HEK293 (cell line): ENCODE results near the gene TFEC.

Source experiments
- CTCF ChIA-PET: fragments of 350-600 bp; formaldehyde crosslinking; extraction: SDS; loops from one replicate; lab custom pipeline; 2021; ENCODE audit warnings: antibody characterized with exemption; lab: Yijun Ruan, JAX
- POLR2A ChIA-PET: fragments of 300-600 bp; formaldehyde crosslinking; extraction: SDS; loops from one replicate; lab custom pipeline; 2020; ENCODE audit warnings: antibody characterized with exemption, inconsistent platforms; lab: Yijun Ruan, JAX
- H3K27ac ChIP-seq: fragments of 200-500 bp; sonication (Bioruptor generic); 2 replicates; pipeline ENCODE4 v1.5.1; 2014; ENCODE audit warnings: low read depth, low read length, control low read depth, inconsistent platforms; ENCODE audit errors: extremely low read depth
- H3K36me3 ChIP-seq, 2 experiments: fragments of 200-500 bp in 1 of 2; sonication (Bioruptor generic) in 1 of 2; 1 replicate in 1 of 2; 2 replicates in 1 of 2; pipeline ENCODE4 v1.5.1; 2014 to 2017; ENCODE audit warnings: inconsistent platforms in 2 of 2, low read length in 2 of 2; ENCODE audit not compliant: control insufficient read depth in 2 of 2, insufficient read depth in 1 of 2
- H3K4me1 ChIP-seq: fragments of 200-500 bp; sonication (Bioruptor generic); 2 replicates; pipeline ENCODE4 v1.5.1; 2014; ENCODE audit warnings: mild to moderate bottlenecking, low read length, inconsistent platforms; ENCODE audit not compliant: control insufficient read depth, insufficient read depth
- H3K4me3 ChIP-seq: 2 replicates; pipeline ENCODE4 v1.5.1; 2011; ENCODE audit warnings: low read depth, mild to moderate bottlenecking, control low read depth, low read length, moderate library complexity
- H3K9me3 ChIP-seq: fragments of 200-500 bp; sonication (Bioruptor generic); 2 replicates; pipeline ENCODE4 v1.5.1; 2014; ENCODE audit warnings: low read depth, low read length, inconsistent platforms; ENCODE audit not compliant: control insufficient read depth, insufficient read depth
- GLIS2 ChIP-seq: fragments of 450-650 bp; formaldehyde crosslinking; IDR thresholded peaks from 2 replicates; pipeline ENCODE4 v1.5.1; 2016; ENCODE audit warnings: missing biosample characterization, missing genetic modification characterization
- KLF9 ChIP-seq: fragments of 450-650 bp; formaldehyde crosslinking; IDR thresholded peaks from 2 replicates; pipeline ENCODE4 v1.5.1; 2016; ENCODE audit warnings: missing biosample characterization, missing genetic modification characterization, low read depth
- RBAK ChIP-seq: fragments of 450-650 bp; formaldehyde crosslinking; IDR thresholded peaks from 2 replicates; pipeline ENCODE4 v1.5.1; 2016; ENCODE audit warnings: missing biosample characterization, missing genetic modification characterization
- SP2 ChIP-seq: fragments of 450-650 bp; formaldehyde crosslinking; IDR thresholded peaks from 2 replicates; pipeline ENCODE4 v1.5.1; 2016; ENCODE audit warnings: missing biosample characterization, missing genetic modification characterization
- WT1 ChIP-seq: fragments of 450-650 bp; formaldehyde crosslinking; IDR thresholded peaks from 2 replicates; pipeline ENCODE4 v1.5.1; 2016; ENCODE audit warnings: missing biosample characterization, missing genetic modification characterization
- ZEB2 ChIP-seq: fragments of 450-650 bp; formaldehyde crosslinking; IDR thresholded peaks from 2 replicates; pipeline ENCODE4 v1.5.1; 2016; ENCODE audit warnings: missing biosample characterization, missing genetic modification characterization
- ZNF174 ChIP-seq: fragments of 450-650 bp; formaldehyde crosslinking; IDR thresholded peaks from 2 replicates; pipeline ENCODE4 v1.5.0; 2017; ENCODE audit warnings: missing biosample characterization, mild to moderate bottlenecking, missing genetic modification characterization
- ZNF214 ChIP-seq: fragments of 450-650 bp; formaldehyde crosslinking; IDR thresholded peaks from 2 replicates; pipeline ENCODE4 v1.5.1; 2017; ENCODE audit warnings: missing biosample characterization, mild to moderate bottlenecking, missing genetic modification characterization, borderline replicate concordance
- ZNF223 ChIP-seq: fragments of 450-650 bp; formaldehyde crosslinking; IDR thresholded peaks from 2 replicates; pipeline ENCODE4 v1.5.1; 2016; ENCODE audit warnings: missing biosample characterization, missing genetic modification characterization
- ZNF324 ChIP-seq: fragments of 450-650 bp; formaldehyde crosslinking; IDR thresholded peaks from 2 replicates; pipeline ENCODE4 v1.5.1; 2016; ENCODE audit warnings: missing biosample characterization, missing genetic modification characterization
- ZNF391 ChIP-seq: fragments of 450-650 bp; formaldehyde crosslinking; IDR thresholded peaks from 2 replicates; pipeline ENCODE4 v1.5.1; 2016; ENCODE audit warnings: low read depth, missing biosample characterization, missing genetic modification characterization, borderline replicate concordance
- ZNF473 ChIP-seq: fragments of 450-650 bp; formaldehyde crosslinking; IDR thresholded peaks from 2 replicates; pipeline ENCODE4 v1.5.1; 2017; ENCODE audit warnings: missing biosample characterization, missing genetic modification characterization
- ZNF510 ChIP-seq: fragments of 450-650 bp; formaldehyde crosslinking; IDR thresholded peaks from 2 replicates; pipeline ENCODE4 v1.5.1; 2018; ENCODE audit warnings: mild to moderate bottlenecking, missing genetic modification characterization, missing biosample characterization; ENCODE audit not compliant: insufficient replicate concordance
- ZNF514 ChIP-seq: fragments of 450-650 bp; formaldehyde crosslinking; IDR thresholded peaks from 2 replicates; pipeline ENCODE4 v1.5.1; 2016; ENCODE audit warnings: missing biosample characterization, missing genetic modification characterization
- ZNF623 ChIP-seq: fragments of 450-650 bp; formaldehyde crosslinking; IDR thresholded peaks from 2 replicates; pipeline ENCODE4 v1.5.1; 2016; ENCODE audit warnings: missing biosample characterization, missing genetic modification characterization
- ZNF629 ChIP-seq: fragments of 450-650 bp; formaldehyde crosslinking; IDR thresholded peaks from 2 replicates; pipeline ENCODE4 v1.5.1; 2017; ENCODE audit warnings: missing biosample characterization, missing genetic modification characterization
- ZNF843 ChIP-seq: fragments of 450-650 bp; formaldehyde crosslinking; IDR thresholded peaks from 2 replicates; pipeline ENCODE4 v1.5.1; 2016; ENCODE audit warnings: missing biosample characterization, missing genetic modification characterization
- ZSCAN23 ChIP-seq: fragments of 450-650 bp; formaldehyde crosslinking; IDR thresholded peaks from 2 replicates; pipeline ENCODE4 v1.5.1; 2016; ENCODE audit warnings: missing biosample characterization, missing genetic modification characterization
- ZSCAN30 ChIP-seq: fragments of 450-650 bp; IDR thresholded peaks from 2 replicates; pipeline ENCODE4 v1.5.1; 2018; ENCODE audit warnings: missing biosample characterization, mild to moderate bottlenecking, missing genetic modification characterization, moderate library complexity
- ZXDB ChIP-seq: fragments of 450-650 bp; formaldehyde crosslinking; IDR thresholded peaks from 2 replicates; pipeline ENCODE4 v1.5.1; 2016; ENCODE audit warnings: missing biosample characterization, missing genetic modification characterization
- TF ChIP-seq, protein P1 (sequence below): fragments of 450-650 bp; formaldehyde crosslinking; IDR thresholded peaks from 2 replicates; pipeline ENCODE4 v1.5.1; 2016; ENCODE audit warnings: missing biosample characterization, missing genetic modification characterization, borderline replicate concordance
- TF ChIP-seq, protein P2 (sequence below): fragments of 450-650 bp; formaldehyde crosslinking; IDR thresholded peaks from 2 replicates; pipeline ENCODE4 v1.5.1; 2016; ENCODE audit warnings: missing biosample characterization, missing genetic modification characterization
- TF ChIP-seq, protein P3 (sequence below): fragments of 450-650 bp; formaldehyde crosslinking; IDR thresholded peaks from 2 replicates; pipeline ENCODE4 v1.5.1; 2016; ENCODE audit warnings: missing biosample characterization, missing genetic modification characterization
- TF ChIP-seq, protein P4 (sequence below): fragments of 450-650 bp; formaldehyde crosslinking; IDR thresholded peaks from 2 replicates; pipeline ENCODE4 v1.5.1; 2016; ENCODE audit warnings: missing biosample characterization, missing genetic modification characterization
- TF ChIP-seq, protein P5 (sequence below): fragments of 450-650 bp; formaldehyde crosslinking; IDR thresholded peaks from 2 replicates; pipeline ENCODE4; 2016; ENCODE audit warnings: missing biosample characterization, missing genetic modification characterization

Gene TFEC

DNA sequence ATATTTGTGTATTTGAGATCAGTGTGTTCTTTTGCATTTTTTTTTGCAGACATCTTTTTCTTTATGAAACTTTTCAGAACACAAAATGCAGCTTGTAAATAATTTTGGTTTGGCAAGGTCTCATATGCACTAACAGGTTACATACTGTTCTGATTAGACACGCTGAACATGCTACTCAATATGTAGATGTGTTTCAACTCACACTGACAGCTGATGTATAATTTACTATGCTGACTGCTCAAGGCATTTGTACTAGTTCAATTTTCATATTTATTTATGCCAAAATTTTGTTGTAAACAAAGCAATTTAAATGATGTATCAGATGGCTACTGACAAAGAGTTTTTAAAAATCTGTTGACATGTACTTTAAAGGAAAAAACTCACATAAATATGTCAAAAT lies 123.8 kb downstream of the TFEC start:
- Histone ChIP-seq H3K27ac (no peak overlapping the region), H3K4me3 (no peak overlapping the region), H3K4me1 (no peaks in the 10 kb centered on the region; the same call in 1 of the 2 replicates), H3K36me3 (no peaks in the 10 kb centered on the region), H3K9me3 (no peaks in the 10 kb centered on the region)
- POLR2A ChIA-PET, result no interaction called here
- CTCF ChIA-PET, result interaction anchor here (0.6 to 1.0 kb wide), 2 partner anchors 55 to 212 kb away, joined by 3 to 4 read pairs; no protein-coding TSS in a partner anchor
- TF ChIP-seq ZNF623 (no peak), ZNF214 (tag by site-specific recombination) (no peak), KLF9 (tag by site-specific recombination) (no peak), ZNF391 (tag by site-specific recombination) (no peak), ZXDB (tag by site-specific recombination) (no peak), SP2 (tag by site-specific recombination) (no peak), ZNF514 (tag by site-specific recombination) (no peak), ZNF843 (tag by site-specific recombination) (no peak), WT1 (tag by site-specific recombination) (no peak), ZSCAN23 (no peak), ZNF629 (tag by site-specific recombination) (no peak), ZNF473 (no peak)
- TF ChIP-seq, protein P1, sequence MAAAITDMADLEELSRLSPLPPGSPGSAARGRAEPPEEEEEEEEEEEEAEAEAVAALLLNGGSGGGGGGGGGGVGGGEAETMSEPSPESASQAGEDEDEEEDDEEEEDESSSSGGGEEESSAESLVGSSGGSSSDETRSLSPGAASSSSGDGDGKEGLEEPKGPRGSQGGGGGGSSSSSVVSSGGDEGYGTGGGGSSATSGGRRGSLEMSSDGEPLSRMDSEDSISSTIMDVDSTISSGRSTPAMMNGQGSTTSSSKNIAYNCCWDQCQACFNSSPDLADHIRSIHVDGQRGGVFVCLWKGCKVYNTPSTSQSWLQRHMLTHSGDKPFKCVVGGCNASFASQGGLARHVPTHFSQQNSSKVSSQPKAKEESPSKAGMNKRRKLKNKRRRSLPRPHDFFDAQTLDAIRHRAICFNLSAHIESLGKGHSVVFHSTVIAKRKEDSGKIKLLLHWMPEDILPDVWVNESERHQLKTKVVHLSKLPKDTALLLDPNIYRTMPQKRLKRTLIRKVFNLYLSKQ (tag by site-specific recombination), result no peak

DNA sequence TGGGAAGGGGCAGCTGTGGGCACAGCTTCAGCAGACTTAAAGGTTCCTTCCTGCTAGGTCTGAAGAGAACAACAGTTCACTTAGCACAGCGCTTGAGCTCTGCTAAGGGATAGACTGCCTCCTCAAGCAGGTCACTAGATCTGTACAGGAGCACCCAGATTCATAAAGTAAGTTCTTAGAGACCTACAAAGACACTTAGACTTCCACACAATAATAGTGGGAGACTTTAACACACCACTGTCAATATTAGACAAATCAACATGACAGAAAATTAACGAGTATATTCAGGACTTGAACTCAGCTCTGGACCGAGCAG lies 140.9 kb downstream of the TFEC start:
- ChIA-PET CTCF (no interaction called here), POLR2A (no interaction called here)
- H3K4me3 ChIP-seq, result no peak overlapping the region
- H3K9me3 ChIP-seq, result no peaks in the 10 kb centered on the region
- H3K27ac ChIP-seq, result no peak overlapping the region
- H3K36me3 ChIP-seq, result no peaks in the 10 kb centered on the region
- H3K4me1 ChIP-seq, result no peaks in the 10 kb centered on the region
- TF ChIP-seq, protein P2, sequence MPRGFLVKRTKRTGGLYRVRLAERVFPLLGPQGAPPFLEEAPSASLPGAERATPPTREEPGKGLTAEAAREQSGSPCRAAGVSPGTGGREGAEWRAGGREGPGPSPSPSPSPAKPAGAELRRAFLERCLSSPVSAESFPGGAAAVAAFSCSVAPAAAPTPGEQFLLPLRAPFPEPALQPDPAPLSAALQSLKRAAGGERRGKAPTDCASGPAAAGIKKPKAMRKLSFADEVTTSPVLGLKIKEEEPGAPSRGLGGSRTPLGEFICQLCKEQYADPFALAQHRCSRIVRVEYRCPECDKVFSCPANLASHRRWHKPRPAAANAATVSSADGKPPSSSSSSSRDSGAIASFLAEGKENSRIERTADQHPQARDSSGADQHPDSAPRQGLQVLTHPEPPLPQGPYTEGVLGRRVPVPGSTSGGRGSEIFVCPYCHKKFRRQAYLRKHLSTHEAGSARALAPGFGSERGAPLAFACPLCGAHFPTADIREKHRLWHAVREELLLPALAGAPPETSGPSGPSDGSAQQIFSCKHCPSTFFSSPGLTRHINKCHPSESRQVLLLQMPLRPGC (tag by site-specific recombination), result no peak
- TF ChIP-seq RBAK (no peak), ZSCAN30 (tag by site-specific recombination) (no peak), ZEB2 (tag by site-specific recombination) (no peak), ZNF324 (tag by site-specific recombination) (no peak)

DNA sequence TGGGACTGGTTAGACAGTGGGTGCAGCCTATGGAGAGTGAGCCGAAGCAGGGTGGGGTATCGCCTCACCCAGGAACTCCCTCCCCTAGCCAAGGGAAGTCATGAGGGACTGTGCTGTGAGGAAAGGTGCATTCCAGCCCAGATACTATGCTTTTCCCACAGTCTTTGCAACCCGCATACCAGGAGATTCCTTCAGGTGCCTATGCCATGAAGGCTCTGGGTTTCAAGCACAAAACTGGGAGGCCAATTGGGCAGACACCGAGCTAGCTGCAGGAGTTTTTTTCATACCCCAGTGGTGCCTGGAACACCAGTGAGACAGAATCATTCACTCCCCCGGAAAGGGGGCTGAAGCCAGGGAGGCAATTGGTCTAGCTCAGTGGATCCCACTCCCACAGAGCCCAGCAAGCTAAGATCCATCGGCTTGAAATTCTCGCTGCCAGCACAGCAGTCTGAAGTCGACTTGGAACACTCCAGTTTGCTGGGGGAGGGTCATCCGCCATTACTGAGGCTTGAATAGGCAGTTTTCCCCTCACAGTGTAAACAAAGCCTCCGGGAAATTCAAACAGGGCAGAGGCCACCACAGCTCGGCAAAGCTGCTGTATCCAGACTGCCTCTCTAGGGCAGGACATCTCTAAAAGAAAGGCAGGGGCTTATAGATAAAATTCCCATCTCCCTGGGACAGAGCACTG lies 141.4 kb downstream of the TFEC start:
- no peaks in the 10 kb centered on the region for H3K4me1 ChIP-seq
- H3K4me3 ChIP-seq, result no peak overlapping the region
- no peaks in the 10 kb centered on the region for H3K36me3 ChIP-seq
- CTCF ChIA-PET, result interaction anchor here (0.9 kb wide), 1 partner anchor 20 kb away, joined by 4 read pairs; no protein-coding TSS in a partner anchor
- H3K27ac ChIP-seq, result no peak overlapping the region
- no peaks in the 10 kb centered on the region for H3K9me3 ChIP-seq
- POLR2A ChIA-PET, result no interaction called here
- TF ChIP-seq GLIS2 (tag by site-specific recombination) (no peak), ZNF510 (tag by site-specific recombination) (no peak), ZNF174 (tag by site-specific recombination) (no peak), ZNF223 (tag by site-specific recombination) (no peak)
- TF ChIP-seq, protein P3, sequence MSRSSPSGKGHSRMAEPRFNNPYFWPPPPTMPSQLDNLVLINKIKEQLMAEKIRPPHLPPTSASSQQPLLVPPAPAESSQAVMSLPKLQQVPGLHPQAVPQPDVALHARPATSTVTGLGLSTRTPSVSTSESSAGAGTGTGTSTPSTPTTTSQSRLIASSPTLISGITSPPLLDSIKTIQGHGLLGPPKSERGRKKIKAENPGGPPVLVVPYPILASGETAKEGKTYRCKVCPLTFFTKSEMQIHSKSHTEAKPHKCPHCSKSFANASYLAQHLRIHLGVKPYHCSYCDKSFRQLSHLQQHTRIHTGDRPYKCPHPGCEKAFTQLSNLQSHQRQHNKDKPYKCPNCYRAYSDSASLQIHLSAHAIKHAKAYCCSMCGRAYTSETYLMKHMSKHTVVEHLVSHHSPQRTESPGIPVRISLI (tag by site-specific recombination), result no peak
- TF ChIP-seq, protein P4, sequence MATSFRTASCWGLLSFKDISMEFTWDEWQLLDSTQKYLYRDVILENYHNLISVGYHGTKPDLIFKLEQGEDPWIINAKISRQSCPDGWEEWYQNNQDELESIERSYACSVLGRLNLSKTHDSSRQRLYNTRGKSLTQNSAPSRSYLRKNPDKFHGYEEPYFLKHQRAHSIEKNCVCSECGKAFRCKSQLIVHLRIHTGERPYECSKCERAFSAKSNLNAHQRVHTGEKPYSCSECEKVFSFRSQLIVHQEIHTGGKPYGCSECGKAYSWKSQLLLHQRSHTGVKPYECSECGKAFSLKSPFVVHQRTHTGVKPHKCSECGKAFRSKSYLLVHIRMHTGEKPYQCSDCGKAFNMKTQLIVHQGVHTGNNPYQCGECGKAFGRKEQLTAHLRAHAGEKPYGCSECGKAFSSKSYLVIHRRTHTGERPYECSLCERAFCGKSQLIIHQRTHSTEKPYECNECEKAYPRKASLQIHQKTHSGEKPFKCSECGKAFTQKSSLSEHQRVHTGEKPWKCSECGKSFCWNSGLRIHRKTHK, result no peak
- TF ChIP-seq, protein P5, sequence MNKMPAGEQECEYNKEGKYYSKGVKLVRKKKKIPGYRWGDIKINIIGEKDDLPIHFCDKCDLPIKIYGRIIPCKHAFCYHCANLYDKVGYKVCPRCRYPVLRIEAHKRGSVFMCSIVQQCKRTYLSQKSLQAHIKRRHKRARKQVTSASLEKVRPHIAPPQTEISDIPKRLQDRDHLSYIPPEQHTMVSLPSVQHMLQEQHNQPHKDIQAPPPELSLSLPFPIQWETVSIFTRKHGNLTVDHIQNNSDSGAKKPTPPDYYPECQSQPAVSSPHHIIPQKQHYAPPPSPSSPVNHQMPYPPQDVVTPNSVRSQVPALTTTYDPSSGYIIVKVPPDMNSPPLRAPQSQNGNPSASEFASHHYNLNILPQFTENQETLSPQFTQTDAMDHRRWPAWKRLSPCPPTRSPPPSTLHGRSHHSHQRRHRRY (tag by site-specific recombination), result no peak
